ENCODE results near the gene ERMARD. TPM values are rescaled to one million over a fixed set of nuclear protein-coding genes. Genes with fewer than 3 reads are reported as not detected.

ERMARD gene
- total and polyA plus RNA-seq, 9 donors, result 14.9 to 27.7 (median 19.5) TPM

- peaks cover 7% of the 10 kb centered on the region for H3K9me3 ChIP-seq (replicated peaks; ENCODE audit: control insufficient read depth, low read depth, low read length)
- no peak overlapping the region for H3K4me3 ChIP-seq (ENCODE audit: low read length)
- H3K27me3 ChIP-seq (ENCODE audit: control insufficient read depth, insufficient read depth, low read length), result no peaks in the 10 kb centered on the region
- no peak for DNase-seq
- no peaks in the 10 kb centered on the region for H3K4me1 ChIP-seq (ENCODE audit: control insufficient read depth, insufficient read depth, low read length)
- WGBS (ENCODE audit: insufficient coverage), result no CpG with 5 or more reads among the region's 3 CpGs
- no peaks in the 10 kb centered on the region for H3K36me3 ChIP-seq (ENCODE audit: control insufficient read depth, insufficient read depth, low read length)
- H3K27ac ChIP-seq (ENCODE audit: low read length), result no peak overlapping the region
Observed at GRCh38 chr6:169816975-169817374, 65.6 kb downstream of the ERMARD start.

- Histone ChIP-seq H3K4me3 (ENCODE audit: low read length) (no peak overlapping the region), H3K27ac (ENCODE audit: low read length) (no peak overlapping the region), H3K9me3 (replicated peaks; ENCODE audit: control insufficient read depth, low read depth, low read length) (peaks cover 7% of the 10 kb centered on the region), H3K36me3 (ENCODE audit: control insufficient read depth, insufficient read depth, low read length) (no peaks in the 10 kb centered on the region), H3K4me1 (ENCODE audit: control insufficient read depth, insufficient read depth, low read length) (no peaks in the 10 kb centered on the region), H3K27me3 (ENCODE audit: control insufficient read depth, insufficient read depth, low read length) (peaks cover 7% of the 10 kb centered on the region)
- WGBS (ENCODE audit: insufficient coverage), result no CpG with 5 or more reads among the region's 2 CpGs
- DNase-seq, result no peak
Observed at GRCh38 chr6:169820358-169820757, 68.9 kb downstream of the ERMARD start.

GRCh38 chr6:169824021-169824420 lies 72.6 kb downstream of the ERMARD start:
- no peaks in the 10 kb centered on the region for H3K36me3 ChIP-seq (ENCODE audit: control insufficient read depth, insufficient read depth, low read length)
- no peaks in the 10 kb centered on the region for H3K9me3 ChIP-seq (replicated peaks; ENCODE audit: control insufficient read depth, low read depth, low read length)
- H3K27ac ChIP-seq (ENCODE audit: low read length), result no peak overlapping the region
- WGBS (ENCODE audit: insufficient coverage), result 74% methylated on average over 8 of the region's 9 CpGs
- no peak overlapping the region for H3K4me3 ChIP-seq (ENCODE audit: low read length)
- H3K4me1 ChIP-seq (ENCODE audit: control insufficient read depth, insufficient read depth, low read length), result no peaks in the 10 kb centered on the region
- no peak for DNase-seq
- peaks cover 7% of the 10 kb centered on the region for H3K27me3 ChIP-seq (ENCODE audit: control insufficient read depth, insufficient read depth, low read length)

GRCh38 chr6:169824848-169825557 lies 73.6 kb downstream of the ERMARD start:
- Histone ChIP-seq H3K9me3 (replicated peaks; ENCODE audit: control insufficient read depth, low read depth, low read length) (no peaks in the 10 kb centered on the region), H3K4me1 (ENCODE audit: control insufficient read depth, insufficient read depth, low read length) (no peaks in the 10 kb centered on the region), H3K36me3 (ENCODE audit: control insufficient read depth, insufficient read depth, low read length) (no peaks in the 10 kb centered on the region), H3K4me3 (ENCODE audit: low read length) (no peak overlapping the region), H3K27ac (ENCODE audit: low read length) (no peak overlapping the region), H3K27me3 (ENCODE audit: control insufficient read depth, insufficient read depth, low read length) (peaks cover 7% of the 10 kb centered on the region)
- WGBS (ENCODE audit: insufficient coverage), result 88% methylated on average over 14 of the region's 15 CpGs
- no peak for DNase-seq

GRCh38 chr6:169825558-169826225 lies 74.3 kb downstream of the ERMARD start:
- WGBS (ENCODE audit: insufficient coverage), result 95% methylated on average over 8 of the region's 12 CpGs
- Histone ChIP-seq H3K4me1 (ENCODE audit: control insufficient read depth, insufficient read depth, low read length) (no peaks in the 10 kb centered on the region), H3K27ac (ENCODE audit: low read length) (no peak overlapping the region), H3K4me3 (ENCODE audit: low read length) (no peak overlapping the region), H3K27me3 (ENCODE audit: control insufficient read depth, insufficient read depth, low read length) (peaks cover 10% of the 10 kb centered on the region), H3K9me3 (replicated peaks; ENCODE audit: control insufficient read depth, low read depth, low read length) (no peaks in the 10 kb centered on the region), H3K36me3 (ENCODE audit: control insufficient read depth, insufficient read depth, low read length) (no peaks in the 10 kb centered on the region)
- DNase-seq, result no peak

- no peaks in the 10 kb centered on the region for H3K36me3 ChIP-seq (ENCODE audit: control insufficient read depth, insufficient read depth, low read length)
Observed at GRCh38 chr6:169826697-169827096, 75.3 kb downstream of the ERMARD start.

GRCh38 chr6:169827290-169827717 lies 75.9 kb downstream of the ERMARD start:
- H3K9me3 ChIP-seq (replicated peaks; ENCODE audit: control insufficient read depth, low read depth, low read length), result no peaks in the 10 kb centered on the region
- peaks cover 19% of the 10 kb centered on the region for H3K27me3 ChIP-seq (ENCODE audit: control insufficient read depth, insufficient read depth, low read length)
- no peak for DNase-seq
- no peaks in the 10 kb centered on the region for H3K36me3 ChIP-seq (ENCODE audit: control insufficient read depth, insufficient read depth, low read length)
- H3K4me3 ChIP-seq (ENCODE audit: low read length), result no peak overlapping the region
- no peak overlapping the region for H3K27ac ChIP-seq (ENCODE audit: low read length)
- peaks cover 7% of the 10 kb centered on the region for H3K4me1 ChIP-seq (ENCODE audit: control insufficient read depth, insufficient read depth, low read length)
- 50% methylated on average over 6 of the region's 12 CpGs for WGBS (ENCODE audit: insufficient coverage)

More at GRCh38 chr6:169826697-169827096, 75.3 kb downstream of the ERMARD start:
- no peaks in the 10 kb centered on the region for H3K9me3 ChIP-seq (replicated peaks; ENCODE audit: control insufficient read depth, low read depth, low read length)
- no peak overlapping the region for H3K27ac ChIP-seq (ENCODE audit: low read length)
- peaks cover 3% of the 10 kb centered on the region for H3K4me1 ChIP-seq (ENCODE audit: control insufficient read depth, insufficient read depth, low read length)
- no peak overlapping the region for H3K4me3 ChIP-seq (ENCODE audit: low read length)
- peaks cover 19% of the 10 kb centered on the region for H3K27me3 ChIP-seq (ENCODE audit: control insufficient read depth, insufficient read depth, low read length)
- no peak for DNase-seq

GRCh38 chr6:169828176-169828575 lies 76.8 kb downstream of the ERMARD start:
- no peak for DNase-seq
- Histone ChIP-seq H3K27me3 (ENCODE audit: control insufficient read depth, insufficient read depth, low read length) (peaks cover 19% of the 10 kb centered on the region), H3K27ac (ENCODE audit: low read length) (no peak overlapping the region), H3K4me1 (ENCODE audit: control insufficient read depth, insufficient read depth, low read length) (peaks cover 7% of the 10 kb centered on the region), H3K36me3 (ENCODE audit: control insufficient read depth, insufficient read depth, low read length) (no peaks in the 10 kb centered on the region), H3K4me3 (ENCODE audit: low read length) (no peak overlapping the region), H3K9me3 (replicated peaks; ENCODE audit: control insufficient read depth, low read depth, low read length) (no peaks in the 10 kb centered on the region)
- WGBS (ENCODE audit: insufficient coverage), result 69% methylated on average over 9 of the region's 13 CpGs

- Histone ChIP-seq H3K4me3 (ENCODE audit: low read length) (no peak overlapping the region), H3K27me3 (ENCODE audit: control insufficient read depth, insufficient read depth, low read length) (peaks cover 13% of the 10 kb centered on the region), H3K4me1 (ENCODE audit: control insufficient read depth, insufficient read depth, low read length) (peaks cover 7% of the 10 kb centered on the region), H3K36me3 (ENCODE audit: control insufficient read depth, insufficient read depth, low read length) (no peaks in the 10 kb centered on the region), H3K27ac (ENCODE audit: low read length) (no peak overlapping the region), H3K9me3 (replicated peaks; ENCODE audit: control insufficient read depth, low read depth, low read length) (no peaks in the 10 kb centered on the region)
- no peak for DNase-seq
- WGBS (ENCODE audit: insufficient coverage), result 89% methylated on average over 4 of the region's 4 CpGs
Observed at GRCh38 chr6:169829786-169830185, 78.4 kb downstream of the ERMARD start.

GRCh38 chr6:169830876-169831275 lies 79.5 kb downstream of the ERMARD start:
- H3K9me3 ChIP-seq (replicated peaks; ENCODE audit: control insufficient read depth, low read depth, low read length), result no peaks in the 10 kb centered on the region
- no peak overlapping the region for H3K4me3 ChIP-seq (ENCODE audit: low read length)
- no peaks in the 10 kb centered on the region for H3K36me3 ChIP-seq (ENCODE audit: control insufficient read depth, insufficient read depth, low read length)
- no peak overlapping the region for H3K27ac ChIP-seq (ENCODE audit: low read length)
- no peak for DNase-seq
- H3K4me1 ChIP-seq (ENCODE audit: control insufficient read depth, insufficient read depth, low read length), result peaks cover 7% of the 10 kb centered on the region
- peaks cover 13% of the 10 kb centered on the region for H3K27me3 ChIP-seq (ENCODE audit: control insufficient read depth, insufficient read depth, low read length)
- 74% methylated on average over 10 of the region's 12 CpGs for WGBS (ENCODE audit: insufficient coverage)
